ENCODE results near the gene KPNA2. TPM values are rescaled to one million over a fixed set of nuclear protein-coding genes. Genes with fewer than 3 reads are reported as not detected.
A peak's percentile ranks its signal among the peaks of the same experiment; 100 is the strongest.

Gene KPNA2
- 92.5 to 95.4 TPM (median 93.4 TPM) in 3 replicates for total RNA-seq
- long read RNA-seq, transcript KPNA2-201 (11 exons, 2,181 nt) = major isoform, 230 of 240 reads
- long read RNA-seq, partial matches to known transcripts = 4 of 240 reads
- long read RNA-seq, other reads (novel, unspliced or antisense) = 3 of 240 reads

GRCh38 chr17:68035523-68036303 is at the start of gene KPNA2:
KPNA2 (plus strand) TSS chr17:68035735; CDS start chr17:68037133, 1,398 bp downstream.
- Mint-ChIP-seq H3K4me1 (ENCODE audit: low read depth) (peaks cover 31% of the 10 kb centered on the region), H3K36me3 (ENCODE audit: low read depth) (peaks cover 15% of the 10 kb centered on the region), H3K27ac (ENCODE audit: unreplicated experiment) (peak within 1 kb of the TSS; percentile 96), H3K9me3 (ENCODE audit: low read depth) (no peaks in the 10 kb centered on the region), H3K27me3 (ENCODE audit: low read depth) (no peaks in the 10 kb centered on the region), H3K4me3 (ENCODE audit: unreplicated experiment) (peak within 1 kb of the TSS; percentile 97)
- TF ChIP-seq, protein P1, sequence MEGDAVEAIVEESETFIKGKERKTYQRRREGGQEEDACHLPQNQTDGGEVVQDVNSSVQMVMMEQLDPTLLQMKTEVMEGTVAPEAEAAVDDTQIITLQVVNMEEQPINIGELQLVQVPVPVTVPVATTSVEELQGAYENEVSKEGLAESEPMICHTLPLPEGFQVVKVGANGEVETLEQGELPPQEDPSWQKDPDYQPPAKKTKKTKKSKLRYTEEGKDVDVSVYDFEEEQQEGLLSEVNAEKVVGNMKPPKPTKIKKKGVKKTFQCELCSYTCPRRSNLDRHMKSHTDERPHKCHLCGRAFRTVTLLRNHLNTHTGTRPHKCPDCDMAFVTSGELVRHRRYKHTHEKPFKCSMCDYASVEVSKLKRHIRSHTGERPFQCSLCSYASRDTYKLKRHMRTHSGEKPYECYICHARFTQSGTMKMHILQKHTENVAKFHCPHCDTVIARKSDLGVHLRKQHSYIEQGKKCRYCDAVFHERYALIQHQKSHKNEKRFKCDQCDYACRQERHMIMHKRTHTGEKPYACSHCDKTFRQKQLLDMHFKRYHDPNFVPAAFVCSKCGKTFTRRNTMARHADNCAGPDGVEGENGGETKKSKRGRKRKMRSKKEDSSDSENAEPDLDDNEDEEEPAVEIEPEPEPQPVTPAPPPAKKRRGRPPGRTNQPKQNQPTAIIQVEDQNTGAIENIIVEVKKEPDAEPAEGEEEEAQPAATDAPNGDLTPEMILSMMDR (IDR thresholded peaks at IDR 0.05) = no peak
- DNase-seq (ENCODE audit: low spot score) = no peak

DNA sequence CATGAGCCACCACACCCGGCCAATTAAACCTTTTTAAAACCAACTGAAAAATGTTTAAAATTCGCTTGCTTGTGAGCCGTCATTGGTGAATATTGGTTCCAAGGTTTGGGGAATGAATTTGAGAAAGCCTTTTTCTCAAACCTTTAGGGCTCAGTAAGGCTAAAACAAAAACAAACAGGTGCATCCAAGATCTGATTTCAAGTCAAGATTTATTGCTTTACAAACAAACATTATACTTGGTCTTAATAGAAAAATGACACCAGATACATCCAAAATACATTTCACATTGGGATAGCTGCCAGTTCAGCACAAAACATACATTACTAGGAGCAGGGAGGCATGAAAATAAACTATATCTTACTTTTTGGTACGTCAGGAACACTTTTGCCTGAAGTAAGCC is 44.6 kb upstream of the KPNA2 start:
- Mint-ChIP-seq H3K36me3 (ENCODE audit: low read depth) (no peaks in the 10 kb centered on the region), H3K4me3 (ENCODE audit: unreplicated experiment) (no peak overlapping the region), H3K27ac (ENCODE audit: unreplicated experiment) (no peak overlapping the region), H3K4me1 (ENCODE audit: low read depth) (peaks cover 25% of the 10 kb centered on the region), H3K27me3 (ENCODE audit: low read depth) (no peaks in the 10 kb centered on the region), H3K9me3 (ENCODE audit: low read depth) (no peaks in the 10 kb centered on the region)
- TF ChIP-seq, protein P1 (IDR thresholded peaks at IDR 0.05) = no peak
- no peak for DNase-seq (ENCODE audit: low spot score)

- Mint-ChIP-seq H3K9me3 (ENCODE audit: low read depth) (no peaks in the 10 kb centered on the region), H3K27ac (ENCODE audit: unreplicated experiment) (peak overlapping the region; percentile 95), H3K4me3 (ENCODE audit: unreplicated experiment) (peak overlapping the region; percentile 92), H3K27me3 (ENCODE audit: low read depth) (no peaks in the 10 kb centered on the region), H3K36me3 (ENCODE audit: low read depth) (no peaks in the 10 kb centered on the region), H3K4me1 (ENCODE audit: low read depth) (peaks cover 32% of the 10 kb centered on the region)
- TF ChIP-seq, protein P1 (IDR thresholded peaks at IDR 0.05) = no peak
- DNase-seq (ENCODE audit: low spot score) = peak; percentile 5
These were observed 42.9 kb upstream of the KPNA2 start for GRCh38 chr17:67992548-67993152.

- no peaks in the 10 kb centered on the region for H3K36me3 Mint-ChIP-seq (ENCODE audit: low read depth)
- H3K4me3 Mint-ChIP-seq (ENCODE audit: unreplicated experiment) = peak overlapping the region; percentile 92
- TF ChIP-seq, protein P1 (IDR thresholded peaks at IDR 0.05) = peak; percentile 50
- no peaks in the 10 kb centered on the region for H3K27me3 Mint-ChIP-seq (ENCODE audit: low read depth)
- H3K4me1 Mint-ChIP-seq (ENCODE audit: low read depth) = peaks cover 32% of the 10 kb centered on the region
- no peaks in the 10 kb centered on the region for H3K9me3 Mint-ChIP-seq (ENCODE audit: low read depth)
- H3K27ac Mint-ChIP-seq (ENCODE audit: unreplicated experiment) = peak overlapping the region; percentile 95
- DNase-seq (ENCODE audit: low spot score) = peak; percentile 93
These were observed 42.2 kb upstream of the KPNA2 start for GRCh38 chr17:67993153-67993997.

DNA sequence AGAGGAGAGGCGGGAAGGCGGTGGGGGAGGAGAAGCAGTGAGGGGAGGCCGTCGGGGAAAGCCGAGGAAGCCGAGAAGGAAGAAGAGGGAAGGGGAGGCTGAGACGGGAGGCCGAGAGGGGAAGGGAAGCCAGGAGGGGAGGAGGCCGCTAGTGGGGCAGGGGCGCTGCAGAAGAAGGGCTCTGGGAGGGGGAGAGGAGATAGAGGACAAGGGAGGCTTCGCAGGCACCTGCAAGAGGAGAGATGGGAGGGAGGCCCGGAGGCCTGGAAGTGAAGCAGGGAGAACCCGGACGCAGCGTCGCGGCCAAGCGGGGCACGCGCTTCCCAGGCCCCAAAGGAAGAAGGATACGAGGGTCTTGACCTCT is 41.6 kb upstream of the KPNA2 start:
- peak overlapping the region; percentile 78 for H3K4me3 Mint-ChIP-seq (ENCODE audit: unreplicated experiment)
- no peaks in the 10 kb centered on the region for H3K27me3 Mint-ChIP-seq (ENCODE audit: low read depth)
- H3K9me3 Mint-ChIP-seq (ENCODE audit: low read depth) = no peaks in the 10 kb centered on the region
- peaks cover 32% of the 10 kb centered on the region for H3K4me1 Mint-ChIP-seq (ENCODE audit: low read depth)
- TF ChIP-seq, protein P1 (IDR thresholded peaks at IDR 0.05) = no peak
- peak overlapping the region; percentile 85 for H3K27ac Mint-ChIP-seq (ENCODE audit: unreplicated experiment)
- no peaks in the 10 kb centered on the region for H3K36me3 Mint-ChIP-seq (ENCODE audit: low read depth)
- peak; percentile 89 for DNase-seq (ENCODE audit: low spot score)

All from chondrocyte (in vitro differentiated cells).